GM18858 (cell line): ENCODE data around the gene CAMK2G.

ENCODE experiments used
- ATAC-seq: cut with Tn5 transposase; IDR thresholded peaks from one replicate; pipeline ENCODE4 v1.9.1; 2021; ENCODE audit not compliant: unreplicated experiment

The CAMK2G gene

DNA sequence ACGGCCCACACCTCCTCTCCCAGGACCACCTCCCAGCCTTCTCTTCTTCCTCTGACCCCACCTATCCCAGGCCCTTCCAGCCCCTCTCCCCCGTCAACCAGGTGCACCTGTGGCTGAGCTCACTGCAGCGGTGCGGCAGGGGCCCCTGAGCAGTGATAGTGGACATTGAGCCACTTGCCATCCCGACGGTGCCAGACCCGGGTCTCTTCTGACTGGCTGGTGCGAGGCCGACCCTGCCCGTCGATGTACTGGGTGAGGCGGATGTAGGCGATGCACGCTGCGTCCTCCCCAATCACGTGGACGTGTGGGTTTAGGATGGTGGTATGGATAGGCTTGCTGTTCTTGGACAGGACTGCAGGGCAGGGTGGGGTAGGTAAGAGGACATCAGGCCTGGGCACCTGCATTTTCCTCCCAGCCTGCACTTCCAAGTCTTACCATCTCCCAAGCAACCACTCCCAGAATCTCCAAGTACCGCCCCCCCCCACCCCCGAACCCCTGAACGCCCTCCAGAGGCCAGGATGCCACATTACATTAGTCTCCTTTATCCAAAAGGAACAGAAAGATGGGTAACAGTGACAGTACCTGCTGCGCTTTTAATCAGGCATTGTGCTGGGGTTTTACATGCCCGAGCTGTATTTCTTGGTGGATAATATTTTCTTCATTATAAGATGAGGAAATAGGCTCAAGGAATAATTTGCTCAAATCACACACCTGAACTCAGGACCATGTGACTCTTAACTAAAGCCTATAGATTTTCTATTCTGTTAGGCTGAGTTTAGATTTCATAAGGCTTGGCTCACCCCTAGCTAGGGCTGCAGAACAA is 59.2 kb downstream of the CAMK2G start:
- ATAC-seq: no peak

DNA sequence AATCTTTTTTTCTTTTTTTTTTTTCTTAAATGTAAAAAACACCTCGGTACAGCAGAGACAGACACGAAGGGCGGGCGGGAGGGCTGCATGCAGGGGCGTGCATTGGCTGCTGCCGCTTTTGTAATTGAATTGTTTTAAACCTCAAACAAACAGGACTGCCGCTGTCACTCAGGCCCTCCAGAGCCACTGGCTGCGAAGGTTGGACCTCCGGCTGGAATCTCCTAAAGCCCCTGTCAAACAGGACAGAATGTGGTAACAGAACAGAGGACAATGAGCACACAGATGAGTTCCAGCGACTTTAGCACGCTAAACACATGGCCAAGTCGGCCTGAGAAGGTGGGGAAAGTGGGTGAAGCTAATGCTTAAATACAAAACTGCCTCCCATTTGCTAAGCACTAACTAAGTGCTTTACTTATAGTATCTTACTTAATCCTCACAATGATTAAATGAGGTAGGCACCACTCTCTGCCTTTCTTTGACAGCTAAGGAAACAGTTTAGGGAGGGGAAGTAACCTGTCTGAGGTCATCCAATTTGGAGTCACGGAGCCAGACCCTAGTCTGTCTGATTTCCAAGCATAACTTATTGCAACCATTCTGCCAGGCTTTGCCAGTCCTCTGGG is 60.0 kb downstream of the CAMK2G start:
- ATAC-seq: no peak

DNA sequence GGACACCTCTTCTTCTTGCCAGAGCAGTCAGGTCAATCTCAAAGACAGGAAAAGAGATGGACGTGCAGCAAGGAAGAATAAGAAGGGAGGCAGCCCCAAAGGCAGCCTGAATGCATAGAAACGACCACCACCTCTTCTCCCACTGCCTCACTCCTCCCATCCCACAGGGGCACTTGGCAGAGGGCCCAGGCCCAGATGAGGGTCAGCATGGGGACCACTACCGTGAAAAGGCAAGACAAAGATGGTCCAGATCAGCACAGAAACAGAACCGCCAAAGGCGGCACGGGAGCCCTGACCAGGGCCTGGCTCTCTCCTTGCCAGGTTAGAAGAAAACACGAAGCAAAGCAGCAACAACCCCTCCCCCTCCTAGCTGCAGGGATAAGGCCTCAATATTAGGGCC is 61.0 kb downstream of the CAMK2G start:
- ATAC-seq: no peak

DNA sequence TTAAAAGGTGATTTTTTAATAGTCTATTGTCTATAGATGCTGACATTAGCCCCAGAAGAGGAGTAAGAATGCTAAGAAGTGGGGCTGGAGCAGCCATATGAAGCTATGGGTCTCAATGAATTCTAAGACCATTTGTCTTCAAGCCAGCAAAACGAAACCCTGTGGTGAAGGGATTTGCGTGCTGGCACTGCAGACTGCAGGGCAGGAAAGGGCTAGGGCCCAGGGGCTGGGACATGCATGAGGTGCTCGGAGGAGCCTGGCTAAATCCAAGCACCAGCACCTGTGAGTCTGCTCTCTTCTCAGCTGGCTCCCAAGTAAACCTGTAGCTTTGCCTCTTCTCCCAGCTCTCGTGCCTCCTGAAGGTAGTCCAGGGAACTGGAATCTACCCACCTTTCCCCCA is 61.7 kb downstream of the CAMK2G start:
- no peak for ATAC-seq

DNA sequence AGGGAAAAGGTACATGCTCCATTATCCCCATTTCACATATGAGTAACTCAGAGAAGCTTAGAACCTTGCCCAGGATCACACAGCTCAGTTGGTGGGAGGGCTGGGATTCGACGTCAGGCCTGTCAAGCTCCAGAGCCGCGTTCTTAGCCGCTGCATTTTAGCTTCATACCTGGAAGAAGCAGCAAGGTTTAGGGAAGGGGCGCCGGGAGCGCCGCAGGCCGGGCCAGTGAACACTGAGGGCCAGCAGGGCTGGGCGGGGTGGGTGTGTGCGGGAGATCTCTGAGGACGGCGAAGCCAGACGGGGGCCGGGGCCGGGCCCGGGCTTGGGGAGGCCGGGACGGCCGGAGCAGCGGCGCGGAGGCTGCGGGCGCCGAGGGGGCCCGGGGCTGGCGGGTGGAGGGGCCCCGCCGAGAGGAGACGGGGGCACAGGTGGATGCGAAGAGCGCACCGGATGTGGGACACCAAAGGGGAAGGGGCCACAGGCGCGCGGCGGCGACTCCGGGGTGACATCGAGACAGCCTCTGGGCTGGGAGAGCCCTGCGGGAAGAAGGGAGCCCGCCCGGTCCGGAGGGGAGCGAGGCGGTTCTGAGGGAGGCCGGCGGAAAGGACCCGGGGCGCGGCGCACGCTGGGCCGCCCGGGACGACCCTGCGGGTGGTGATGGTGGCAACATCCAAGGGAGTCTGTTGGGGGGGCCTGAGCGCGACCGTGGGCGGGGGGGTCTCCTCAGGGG is 63.5 kb downstream of the CAMK2G start:
- ATAC-seq: peak; percentile 6

DNA sequence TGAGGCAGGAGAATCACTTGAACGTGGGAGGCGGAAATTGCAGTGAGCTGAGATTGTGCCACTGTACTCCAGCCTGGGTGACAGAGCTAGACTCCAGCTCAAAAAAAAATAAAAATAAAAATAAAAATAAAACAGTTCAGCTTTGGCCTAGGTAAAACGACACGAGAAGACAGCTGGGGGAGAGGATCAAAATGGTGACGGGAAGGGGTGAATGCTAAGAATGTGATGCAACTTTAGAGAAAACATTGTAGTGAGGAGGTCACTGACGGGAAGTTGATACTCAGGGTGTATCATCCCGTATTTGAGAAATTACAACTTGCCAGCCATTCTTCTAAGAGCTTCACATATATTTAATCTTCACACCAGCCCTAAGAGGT is 64.0 kb downstream of the CAMK2G start:
- no peak for ATAC-seq

DNA sequence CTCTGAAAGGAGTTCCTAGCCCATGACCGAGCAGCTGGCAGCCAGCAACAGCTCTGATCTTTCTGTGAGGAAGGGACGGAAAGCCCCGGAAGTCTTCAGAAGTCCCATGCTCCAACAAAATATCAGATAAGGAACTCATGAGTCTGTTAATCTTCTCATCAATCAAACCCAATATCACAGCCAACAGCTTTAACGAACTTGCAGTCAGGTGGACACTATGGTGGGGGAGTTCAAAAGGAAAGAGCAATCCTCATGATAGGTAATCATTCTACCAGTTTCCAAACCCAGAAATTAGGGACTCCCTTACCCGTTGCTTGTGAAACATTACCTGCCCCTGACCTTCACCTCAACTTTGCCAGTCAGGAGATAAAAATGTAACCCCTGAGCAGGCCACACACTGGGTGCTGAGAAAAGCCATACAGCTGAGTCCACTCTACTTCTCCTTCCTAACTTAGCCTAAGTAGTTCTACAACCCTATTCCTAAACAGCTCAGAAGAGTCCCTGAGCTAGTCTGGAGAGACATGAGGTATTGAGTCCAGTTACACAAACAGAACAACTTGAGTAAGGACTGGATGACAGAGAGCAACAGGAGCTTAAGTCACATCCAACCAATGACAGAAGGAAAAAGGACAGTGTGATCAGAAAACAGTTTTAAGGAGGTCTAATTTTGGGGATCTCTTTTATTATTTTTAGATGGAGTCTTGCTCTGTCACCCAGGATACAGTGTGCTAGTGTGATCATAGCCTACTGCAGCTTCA is 65.1 kb downstream of the CAMK2G start:
- no peak for ATAC-seq

DNA sequence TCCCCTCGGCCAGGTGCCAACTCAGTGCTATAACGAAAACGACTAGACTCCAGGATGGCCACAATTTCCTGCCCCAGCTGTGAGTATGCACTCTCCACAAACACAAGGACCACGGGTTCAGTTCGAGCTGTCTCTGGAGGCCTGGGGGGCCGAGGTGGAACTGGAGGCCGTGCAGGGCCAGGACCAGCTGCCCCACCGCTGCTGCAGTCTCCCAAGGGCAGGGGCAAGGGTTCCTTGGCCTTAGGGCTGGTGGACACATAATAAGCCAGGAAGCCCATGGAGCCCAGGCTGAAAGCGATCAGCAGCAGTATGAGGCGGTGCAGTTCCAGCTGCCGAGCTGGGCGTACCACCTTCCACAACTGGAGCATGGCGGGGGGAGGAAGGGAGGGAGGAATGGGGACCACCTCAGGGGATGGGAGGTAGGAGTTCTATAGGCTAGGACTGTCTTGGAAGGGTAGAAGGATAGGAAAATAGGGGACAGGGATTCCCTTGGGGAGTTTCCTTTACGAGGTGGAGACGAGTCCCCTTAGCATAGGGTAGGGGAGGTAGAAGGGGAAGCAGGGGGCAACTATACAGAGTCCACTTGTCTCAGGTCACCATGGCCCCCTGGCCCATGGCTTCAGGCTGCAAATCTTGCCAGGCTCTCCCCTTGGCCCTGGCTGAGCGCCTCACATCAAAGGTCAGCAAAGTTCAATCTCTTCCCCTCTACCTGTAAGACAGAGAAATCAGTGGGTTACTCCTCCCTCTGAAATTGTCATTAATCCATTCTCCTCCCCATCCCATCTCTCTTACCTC is 66.1 kb downstream of the CAMK2G start:
- no peak for ATAC-seq

DNA sequence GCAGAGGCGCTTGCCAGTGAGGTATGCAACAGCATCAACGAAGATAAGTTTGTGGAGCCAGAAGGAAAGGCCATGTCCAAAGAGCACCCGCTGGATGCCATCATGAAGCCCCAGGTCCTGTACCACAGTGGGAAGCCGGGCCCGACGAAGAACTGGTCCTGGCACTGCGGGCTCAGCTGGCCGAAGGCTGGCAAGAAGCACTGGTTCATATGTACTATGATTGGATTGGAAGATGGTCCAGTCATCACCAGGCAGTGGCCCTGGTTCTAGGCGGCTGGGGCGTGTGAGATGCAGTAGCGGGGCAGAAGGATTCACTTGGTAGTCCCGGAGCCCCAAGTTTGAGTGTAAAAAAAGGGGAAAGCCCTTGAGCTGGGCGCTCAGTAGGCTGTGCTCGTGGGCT is 66.9 kb downstream of the CAMK2G start:
- ATAC-seq: no peak

DNA sequence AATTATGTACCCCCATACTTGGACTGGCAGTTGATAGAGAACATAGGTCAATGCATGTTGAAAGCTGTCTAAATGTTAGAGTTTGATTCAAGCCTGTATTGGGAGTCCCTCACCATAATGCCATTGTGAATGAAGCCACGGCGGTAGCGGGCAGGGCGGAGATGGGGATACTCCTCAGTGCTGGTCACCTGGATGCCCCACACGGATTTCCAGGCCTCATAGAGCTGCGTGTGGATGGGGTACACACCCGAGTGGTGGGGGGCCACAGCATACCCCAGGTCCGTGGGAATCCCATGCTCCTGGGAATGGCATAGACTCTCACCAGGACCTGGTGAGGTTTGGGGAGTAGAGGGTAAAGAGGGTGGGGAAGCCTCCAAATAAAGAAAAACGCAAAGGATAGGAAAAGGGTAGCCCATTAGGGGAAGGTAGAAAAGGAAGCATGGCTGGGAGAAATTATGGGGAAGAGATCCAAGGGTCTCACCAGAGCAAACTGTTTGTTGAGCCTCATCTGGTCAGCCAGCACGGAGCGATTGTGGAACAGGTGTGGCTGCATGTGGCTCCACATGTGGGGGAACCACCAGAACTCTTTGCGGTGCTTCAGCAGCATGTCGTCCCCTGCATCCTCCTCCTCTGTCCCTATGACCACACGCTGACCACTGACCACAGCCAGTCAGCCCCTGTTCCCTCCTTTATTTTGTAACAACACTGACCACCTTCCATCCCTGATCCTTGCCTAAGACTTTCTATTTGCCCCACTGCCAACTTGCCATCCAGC is 68.0 kb downstream of the CAMK2G start:
- ATAC-seq: no peak

DNA sequence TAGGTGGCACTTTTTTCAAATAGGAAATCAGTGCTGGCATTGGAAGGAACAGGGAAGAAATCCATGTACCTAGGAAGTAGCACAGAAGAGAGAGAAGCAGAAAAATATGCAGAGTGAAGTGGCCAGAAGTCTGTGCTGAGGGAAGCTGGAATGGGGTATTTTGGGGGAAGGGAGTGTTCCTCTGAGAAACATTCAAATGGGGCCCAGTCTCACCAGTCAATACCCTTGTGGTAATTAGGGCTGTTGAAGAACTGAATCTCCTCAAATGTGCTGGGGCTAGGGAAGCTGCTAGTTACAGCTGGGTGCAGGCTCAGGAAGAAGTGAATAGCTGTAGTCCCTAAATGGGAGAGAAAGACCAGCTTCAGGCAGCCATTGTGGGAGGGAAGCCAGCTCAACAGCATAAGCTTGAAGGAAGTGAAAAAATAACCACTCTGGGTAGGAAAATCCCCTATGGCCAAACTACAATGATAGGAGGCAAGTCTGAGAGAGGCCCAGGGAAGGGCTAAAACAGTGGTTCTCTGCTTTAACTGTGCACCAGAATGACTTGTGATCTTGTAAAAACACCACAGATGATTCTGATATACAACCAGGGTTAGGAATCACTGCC is 70.6 kb downstream of the CAMK2G start:
- peak; percentile 71 for ATAC-seq

DNA sequence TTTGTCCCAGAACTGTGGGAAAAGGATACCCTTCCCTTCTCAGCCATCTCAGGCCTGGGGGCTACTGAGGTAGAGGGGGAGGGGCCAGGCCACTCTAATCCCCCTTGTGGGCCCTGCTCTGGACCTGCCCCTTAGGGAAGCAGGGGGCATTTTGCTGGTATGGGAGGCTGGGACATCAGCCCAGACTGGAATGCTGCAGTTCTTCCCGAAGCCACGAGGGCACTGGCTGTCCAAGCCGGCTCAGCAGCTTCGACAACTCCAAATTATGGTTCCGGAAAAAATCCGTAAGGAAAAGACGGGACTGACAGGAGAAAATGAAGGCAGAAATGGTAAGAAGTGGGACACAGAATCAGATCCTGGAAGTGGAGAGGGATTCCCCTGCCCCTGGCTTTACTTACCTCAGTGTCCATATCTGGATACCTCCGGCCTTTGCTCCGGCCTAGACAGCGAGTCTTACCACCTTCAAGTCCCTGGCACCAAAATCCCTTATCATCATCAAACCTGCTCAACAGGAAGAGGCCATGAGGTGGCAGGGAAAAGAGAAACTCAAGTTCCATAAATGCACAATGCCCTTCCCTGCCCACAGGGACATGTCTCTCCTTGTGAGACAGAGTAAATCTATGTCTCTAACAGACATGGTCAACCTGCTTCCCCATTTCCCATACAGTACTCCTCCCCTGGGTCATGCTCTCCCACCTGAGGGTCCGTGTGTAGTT is 71.9 kb downstream of the CAMK2G start:
- no peak for ATAC-seq

DNA sequence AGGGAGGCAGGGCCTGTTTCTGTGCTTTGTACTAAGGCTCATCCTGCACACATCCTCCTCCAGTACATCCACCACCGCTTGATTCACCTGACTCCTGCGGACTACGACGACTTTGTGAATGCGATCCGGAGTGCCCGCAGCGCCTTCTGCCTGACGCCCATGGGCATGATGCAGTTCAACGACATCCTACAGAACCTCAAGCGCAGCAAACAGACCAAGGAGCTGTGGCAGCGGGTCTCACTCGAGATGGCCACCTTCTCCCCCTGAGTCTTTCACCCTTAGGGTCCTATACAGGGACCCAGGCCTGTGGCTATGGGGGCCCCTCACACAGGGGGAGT is 73.1 kb downstream of the CAMK2G start:
- ATAC-seq: no peak

DNA sequence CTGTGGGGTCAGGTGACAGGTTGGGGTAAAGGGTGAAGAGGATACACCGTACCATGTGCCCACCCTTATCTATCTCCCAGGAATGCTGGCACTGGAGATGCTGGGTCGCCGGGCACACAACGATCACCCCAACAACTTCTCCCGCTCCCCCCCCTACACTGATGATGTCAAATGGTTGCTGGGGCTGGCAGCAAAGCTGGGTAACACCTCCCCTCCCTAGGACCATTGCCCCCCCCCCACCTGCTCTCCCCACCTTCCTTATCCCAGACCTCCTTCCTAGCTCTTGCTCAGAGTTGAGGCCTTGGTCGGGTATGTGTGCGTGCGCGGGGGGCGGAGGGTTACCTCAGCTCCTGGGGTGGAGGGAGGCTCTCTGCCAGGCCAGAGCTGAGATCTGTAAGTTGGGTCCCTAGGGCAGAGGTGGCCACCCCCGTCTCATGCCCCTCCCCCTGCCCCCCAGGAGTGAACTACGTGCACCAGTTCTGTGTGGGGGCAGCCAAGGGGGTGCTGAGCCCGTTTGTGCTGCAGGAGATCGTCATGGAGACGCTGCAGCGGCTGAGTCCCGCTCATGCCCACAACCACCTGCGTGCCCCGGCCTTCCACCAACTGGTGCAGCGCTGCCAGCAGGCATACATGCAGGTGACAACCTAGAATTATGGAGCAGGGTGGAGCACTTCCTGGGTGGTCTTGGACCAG is 73.6 kb downstream of the CAMK2G start:
- no peak for ATAC-seq

DNA sequence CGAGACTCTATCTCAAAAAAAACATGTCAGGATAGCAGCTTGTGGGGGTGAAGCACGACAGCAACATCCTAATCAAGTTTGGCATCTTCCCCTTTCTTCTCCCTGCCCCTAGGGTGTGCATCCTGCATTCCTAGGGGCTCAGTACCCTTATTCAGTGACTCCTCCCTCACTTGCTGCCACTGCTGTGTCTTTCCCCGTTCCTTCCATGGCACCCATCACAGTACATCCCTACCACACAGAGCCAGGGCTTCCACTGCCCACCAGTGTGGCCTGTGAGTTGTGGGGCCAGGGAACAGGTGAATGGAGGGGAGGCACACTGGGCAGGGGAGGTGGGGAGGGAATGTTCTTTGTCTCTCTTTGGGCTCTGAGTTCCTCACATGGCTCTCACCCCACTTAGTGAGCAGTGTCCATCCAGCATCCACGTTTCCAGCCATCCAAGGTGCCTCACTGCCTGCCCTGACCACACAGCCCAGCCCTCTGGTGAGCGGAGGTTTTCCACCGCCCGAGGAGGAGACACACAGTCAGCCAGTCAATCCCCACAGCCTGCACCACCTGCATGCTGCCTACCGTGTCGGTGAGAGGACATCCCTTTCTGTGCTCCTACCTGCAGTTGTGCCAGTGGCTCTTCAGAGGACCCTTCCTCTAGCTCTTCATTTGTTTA is 74.3 kb downstream of the CAMK2G start:
- ATAC-seq: no peak

DNA sequence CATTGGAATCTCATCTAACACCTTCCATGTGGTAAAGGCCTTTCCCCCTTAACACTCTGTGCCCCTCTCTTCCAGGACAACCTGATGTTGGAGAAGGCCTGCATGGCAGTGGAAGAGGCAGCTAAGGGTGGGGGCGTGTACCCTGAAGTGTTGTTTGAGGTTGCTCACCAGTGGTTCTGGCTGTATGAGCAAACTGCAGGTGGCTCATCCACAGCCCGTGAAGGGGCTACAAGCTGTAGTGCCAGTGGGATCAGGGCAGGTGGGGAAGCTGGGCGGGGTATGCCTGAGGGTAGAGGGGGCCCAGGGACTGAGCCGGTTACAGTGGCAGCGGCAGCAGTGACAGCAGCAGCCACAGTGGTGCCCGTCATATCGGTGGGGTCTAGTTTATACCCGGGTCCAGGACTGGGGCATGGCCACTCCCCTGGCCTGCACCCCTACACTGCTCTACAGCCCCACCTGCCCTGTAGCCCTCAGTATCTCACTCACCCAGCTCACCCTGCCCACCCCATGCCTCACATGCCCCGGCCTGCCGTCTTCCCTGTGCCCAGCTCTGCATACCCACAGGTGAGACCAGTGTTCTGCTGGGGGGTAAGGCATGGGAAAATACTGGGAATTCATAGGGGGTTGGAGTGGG is 75.3 kb downstream of the CAMK2G start:
- no peak for ATAC-seq

DNA sequence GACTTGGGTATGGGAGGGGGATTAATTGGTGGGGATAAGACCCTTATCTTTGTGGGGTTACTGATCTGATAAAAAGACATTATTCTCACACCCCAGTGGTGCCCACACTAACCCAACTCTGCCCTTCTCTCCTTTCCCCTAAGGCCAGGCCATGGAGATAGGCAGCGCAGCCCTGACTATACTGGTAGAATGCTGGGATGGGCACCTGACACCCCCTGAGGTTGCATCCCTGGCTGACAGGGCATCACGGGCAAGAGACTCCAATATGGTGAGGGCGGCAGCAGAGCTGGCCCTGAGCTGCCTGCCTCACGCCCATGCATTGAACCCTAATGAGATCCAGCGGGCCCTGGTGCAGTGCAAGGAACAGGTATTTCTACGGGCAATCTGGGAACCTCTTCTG is 76.3 kb downstream of the CAMK2G start:
- ATAC-seq: no peak
